Measurements from ENCODE around the gene CCDC63. TPM values are rescaled to one million over a fixed set of nuclear protein-coding genes. Genes with fewer than 3 reads are reported as not detected.

CCDC63 gene
- total RNA-seq, 2 donors from 2014 or later: not detected

- Histone ChIP-seq H3K4me1 (ENCODE audit: control insufficient read depth in 1 of 2, low read depth in 2 of 2) (no peaks in the 10 kb centered on the region), H3K27ac (no peak overlapping the region), H3K9me3 (peaks cover 4% of the 10 kb centered on the region), H3K36me3 (no peaks in the 10 kb centered on the region), H3K27me3 (replicated peaks; ENCODE audit: insufficient read depth) (no peaks in the 10 kb centered on the region), H3K4me3 (no peak overlapping the region)
- DNase-seq (ENCODE audit: low spot score) (no peak), ATAC-seq (ENCODE audit: insufficient number of reproducible peaks, low FRiP score, low read depth) (no peak)
- TF ChIP-seq CTCF (IDR thresholded peaks at IDR 0.05): no peak
Measured at GRCh38 chr12:110809149-110809548, 37.6 kb upstream of the CCDC63 start.

GRCh38 chr12:110811972-110812371 lies 34.8 kb upstream of the CCDC63 start:
- no peaks in the 10 kb centered on the region for H3K9me3 ChIP-seq
- no peaks in the 10 kb centered on the region for H3K4me1 ChIP-seq (ENCODE audit: control insufficient read depth in 1 of 2, low read depth in 2 of 2)
- H3K36me3 ChIP-seq: no peaks in the 10 kb centered on the region
- no peak overlapping the region for H3K27ac ChIP-seq
- H3K4me3 ChIP-seq: no peak overlapping the region
- no peaks in the 10 kb centered on the region for H3K27me3 ChIP-seq (replicated peaks; ENCODE audit: insufficient read depth)
- no peak for ATAC-seq (ENCODE audit: insufficient number of reproducible peaks, low FRiP score, low read depth)
- TF ChIP-seq CTCF (IDR thresholded peaks at IDR 0.05): no peak
- no peak for DNase-seq (ENCODE audit: low spot score)

GRCh38 chr12:110813285-110813684 lies 33.5 kb upstream of the CCDC63 start:
- no peaks in the 10 kb centered on the region for H3K36me3 ChIP-seq
- ATAC-seq (ENCODE audit: insufficient number of reproducible peaks, low FRiP score, low read depth) (no peak), DNase-seq (ENCODE audit: low spot score) (no peak)
- no peak for TF ChIP-seq CTCF (IDR thresholded peaks at IDR 0.05)
- H3K27ac ChIP-seq: no peak overlapping the region
- H3K4me1 ChIP-seq (ENCODE audit: control insufficient read depth in 1 of 2, low read depth in 2 of 2): no peaks in the 10 kb centered on the region
- no peaks in the 10 kb centered on the region for H3K9me3 ChIP-seq
- no peak overlapping the region for H3K4me3 ChIP-seq
- H3K27me3 ChIP-seq (replicated peaks; ENCODE audit: insufficient read depth): no peaks in the 10 kb centered on the region

- no peak overlapping the region for H3K27ac ChIP-seq
- no peak for TF ChIP-seq CTCF (IDR thresholded peaks at IDR 0.05)
- DNase-seq (ENCODE audit: low spot score) (no peak), ATAC-seq (ENCODE audit: insufficient number of reproducible peaks, low FRiP score, low read depth) (no peak)
- no peaks in the 10 kb centered on the region for H3K9me3 ChIP-seq
- H3K27me3 ChIP-seq (replicated peaks; ENCODE audit: insufficient read depth): no peaks in the 10 kb centered on the region
- no peaks in the 10 kb centered on the region for H3K36me3 ChIP-seq
- H3K4me1 ChIP-seq (ENCODE audit: control insufficient read depth in 1 of 2, low read depth in 2 of 2): no peaks in the 10 kb centered on the region
- H3K4me3 ChIP-seq: no peak overlapping the region
Measured at GRCh38 chr12:110813756-110814155, 33.0 kb upstream of the CCDC63 start.

- no peak for TF ChIP-seq CTCF (IDR thresholded peaks at IDR 0.05)
- Histone ChIP-seq H3K4me1 (ENCODE audit: control insufficient read depth in 1 of 2, low read depth in 2 of 2) (no peaks in the 10 kb centered on the region), H3K9me3 (no peaks in the 10 kb centered on the region), H3K4me3 (no peak overlapping the region), H3K36me3 (no peaks in the 10 kb centered on the region), H3K27me3 (replicated peaks; ENCODE audit: insufficient read depth) (no peaks in the 10 kb centered on the region), H3K27ac (no peak overlapping the region)
- ATAC-seq (ENCODE audit: insufficient number of reproducible peaks, low FRiP score, low read depth): no peak
- DNase-seq (ENCODE audit: low spot score): no peak
Measured at GRCh38 chr12:110816248-110816647, 30.5 kb upstream of the CCDC63 start.

Measured in thoracic aorta (tissue), 2 donors.